CMK (cell line): ENCODE data around the gene NCL.
A peak's percentile ranks its signal among the peaks of the same experiment; 100 is the strongest.
"Not testable (repeated sequence)": the region's sequence is repeated elsewhere in the genome, so short reads cannot be mapped to it uniquely, and the experiment has no call there.

Experiments
- DNase-seq: peaks from one replicate; pipeline ENCODE4 v3.0.0-alpha.2; 2010; ENCODE audit warnings: low read depth

NCL gene

DNA sequence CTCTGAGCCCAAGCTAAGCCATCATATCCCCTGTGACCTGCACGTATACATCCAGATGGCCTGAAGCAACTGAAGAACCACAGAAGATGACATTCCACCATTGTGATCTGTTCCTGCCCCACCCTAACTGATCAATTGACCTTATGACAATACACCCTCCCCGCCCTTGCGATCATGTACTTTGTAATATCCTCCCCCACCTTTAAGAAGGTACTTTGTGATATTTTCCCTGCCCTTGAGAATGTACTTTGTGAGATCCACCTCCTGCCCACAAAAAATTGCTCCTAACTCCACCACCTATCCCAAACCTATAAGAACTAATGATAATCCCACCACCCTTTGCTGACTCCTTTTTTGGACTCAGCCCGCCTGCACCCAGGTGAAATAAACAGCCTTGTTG, 33.8 kb downstream of the NCL start:
- DNase-seq, result not testable (repeated sequence)

DNA sequence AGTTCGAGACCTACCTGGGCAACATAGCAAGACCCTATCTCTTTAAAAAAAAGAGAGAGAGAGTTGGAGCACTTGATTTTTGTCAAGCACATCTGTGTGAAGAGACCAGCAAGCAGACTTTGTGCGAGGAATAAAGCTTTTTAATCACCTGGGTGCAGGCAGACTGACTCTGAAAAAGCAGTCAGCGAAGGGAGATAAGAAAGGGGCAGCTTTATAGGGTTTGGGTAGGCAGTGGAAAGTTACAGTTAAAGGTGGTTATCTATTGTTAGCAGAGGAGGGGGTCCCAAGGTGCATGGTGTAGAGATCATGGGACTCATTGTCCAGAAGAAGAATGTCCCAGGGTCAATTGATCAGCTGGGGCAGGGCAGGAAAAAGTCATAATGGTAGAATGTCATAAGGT, 34.4 kb downstream of the NCL start:
- no peak for DNase-seq

DNA sequence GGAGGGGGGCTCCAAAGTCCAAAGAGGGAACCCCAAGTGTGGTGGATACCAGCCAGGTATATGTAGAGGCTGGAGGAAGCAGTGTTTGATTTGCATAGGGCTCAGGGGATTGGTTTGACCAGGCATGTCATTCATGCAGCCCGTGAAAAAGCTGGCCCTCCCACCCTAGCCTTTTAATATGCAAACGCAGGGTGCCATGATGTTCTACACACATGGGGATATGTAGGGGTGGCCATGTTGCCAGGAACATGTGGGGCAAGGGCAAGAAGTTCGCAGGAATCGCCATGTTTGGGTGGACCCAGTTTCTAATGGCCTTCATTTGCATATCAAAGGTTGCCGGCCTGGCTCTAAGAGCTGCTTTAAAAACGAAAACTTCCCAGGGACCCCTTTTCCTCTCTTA, 35.1 kb downstream of the NCL start:
- no peak for DNase-seq

DNA sequence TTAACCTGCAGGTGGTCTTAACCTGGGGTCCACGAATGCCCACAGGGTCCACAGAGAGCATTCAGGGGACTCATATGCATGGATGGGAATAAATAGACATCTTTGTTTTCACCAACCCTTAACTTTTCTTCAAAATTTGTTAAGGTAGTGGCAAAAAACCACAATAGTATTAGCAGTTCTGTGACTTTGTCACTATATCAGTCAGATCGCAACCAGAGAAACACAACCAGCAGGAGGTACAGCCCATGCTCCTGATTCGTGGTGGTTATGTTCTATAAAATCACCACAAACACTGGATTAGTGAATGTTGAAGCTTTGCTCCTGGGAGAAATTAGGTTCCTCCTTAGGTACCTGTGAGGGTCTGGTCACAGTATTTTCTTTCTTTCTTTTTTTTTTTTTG, 37.2 kb downstream of the NCL start:
- DNase-seq, result no peak

DNA sequence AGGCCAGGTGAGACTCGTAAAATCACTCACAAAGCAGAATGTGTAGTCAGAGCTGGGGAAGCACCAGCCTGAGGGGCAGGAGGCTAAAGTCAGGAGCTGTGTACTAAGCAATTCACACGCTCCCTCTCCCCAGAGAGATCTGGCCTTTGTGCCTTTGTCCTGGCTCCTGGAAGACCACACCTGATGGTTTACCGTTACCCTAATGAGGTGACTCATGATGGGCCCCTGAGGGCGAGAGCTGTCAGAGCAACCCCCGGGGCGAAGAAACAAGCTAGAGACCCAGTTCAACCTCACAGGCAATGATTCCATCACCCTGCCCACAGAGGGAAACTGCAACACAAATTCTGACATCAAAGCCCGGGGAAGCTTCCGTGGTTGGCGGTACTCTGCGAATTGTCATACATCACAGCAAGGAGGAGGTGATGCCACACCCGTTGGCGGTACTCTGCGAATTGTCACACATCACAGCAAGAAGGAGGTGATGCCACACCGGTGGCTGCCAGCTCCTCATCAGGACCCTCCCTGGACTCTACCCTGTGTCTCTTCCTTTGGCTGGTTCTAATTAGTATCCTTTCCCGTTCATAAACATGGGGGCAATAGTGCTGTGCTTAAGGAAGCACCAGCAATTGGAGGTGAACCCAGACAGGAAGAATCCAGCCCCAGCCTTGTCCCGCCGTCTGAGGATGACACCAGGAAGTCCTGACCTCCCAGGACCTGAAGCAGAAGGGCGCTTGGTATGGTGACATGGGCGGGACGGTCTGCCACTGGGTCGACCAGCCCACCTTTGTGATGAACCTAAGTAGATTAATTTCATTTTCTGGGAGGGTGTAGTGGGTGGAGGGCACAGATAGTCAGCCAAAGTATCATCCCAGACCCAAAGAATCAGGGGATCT, 38.2 kb downstream of the NCL start:
- no peak for DNase-seq

DNA sequence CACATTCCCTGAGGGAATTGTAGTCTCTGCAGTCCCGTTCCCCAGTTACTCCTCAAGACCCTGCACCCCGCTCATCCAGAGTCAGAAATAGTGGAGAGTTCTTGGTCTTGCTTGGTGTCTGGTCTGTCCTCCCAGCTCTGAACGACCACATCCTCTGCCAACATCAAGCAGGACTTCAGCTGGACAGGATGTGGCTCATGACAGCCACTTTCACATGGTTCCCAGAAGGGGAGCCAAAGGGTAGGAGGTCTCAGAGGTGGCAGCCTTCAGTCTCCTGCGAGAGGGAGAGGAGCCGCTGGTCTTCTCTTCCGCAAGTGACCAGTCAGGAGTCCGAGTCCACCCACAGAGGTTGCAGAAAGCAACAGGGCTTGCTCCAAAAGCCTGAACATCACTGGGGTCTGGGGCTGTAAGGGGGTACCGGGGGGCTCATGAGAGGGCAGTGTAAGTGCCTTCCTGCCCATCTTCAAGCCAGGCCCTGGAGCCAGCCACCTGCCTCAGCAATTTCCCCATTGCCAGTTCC, 38.9 kb downstream of the NCL start:
- DNase-seq, result peak; percentile 20

DNA sequence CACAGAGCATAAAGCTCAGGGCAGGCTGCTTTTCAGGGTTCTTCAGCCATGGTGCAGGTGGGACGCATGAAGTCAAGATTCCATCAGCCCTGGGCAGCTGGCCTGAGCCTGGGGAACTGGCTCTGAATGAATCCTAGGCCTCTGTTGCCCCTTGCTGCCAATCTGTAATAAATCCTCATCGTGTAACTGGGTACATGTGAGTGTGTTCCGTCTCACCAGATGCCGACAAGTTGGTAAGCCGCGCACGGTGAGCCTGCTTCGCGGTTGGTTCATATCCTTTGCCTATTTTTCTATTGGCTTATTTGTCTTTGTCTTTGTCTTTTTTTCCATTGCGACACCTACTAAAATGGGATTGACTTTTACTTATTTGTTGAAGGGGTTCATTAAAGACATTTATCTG, 41.1 kb downstream of the NCL start:
- DNase-seq, result no peak

DNA sequence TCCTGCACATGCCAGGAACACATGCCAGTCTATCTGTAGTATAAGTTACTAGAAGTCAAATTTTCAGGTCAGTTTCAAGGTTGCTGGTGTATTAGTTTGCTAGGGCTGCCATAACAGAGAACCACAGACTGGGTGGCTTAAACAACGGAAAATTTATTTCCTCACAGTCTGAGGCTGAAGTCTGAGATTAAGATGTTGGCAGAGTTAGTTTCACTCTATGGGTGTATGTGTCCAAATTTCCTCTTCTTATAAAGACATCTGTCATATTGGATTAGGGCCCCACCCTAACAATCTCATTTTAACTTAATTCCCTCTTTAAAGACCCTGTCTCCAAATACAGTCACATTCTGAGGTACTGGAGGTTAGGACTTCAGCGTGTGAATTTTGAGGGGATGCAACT, 42.2 kb downstream of the NCL start:
- no peak for DNase-seq

DNA sequence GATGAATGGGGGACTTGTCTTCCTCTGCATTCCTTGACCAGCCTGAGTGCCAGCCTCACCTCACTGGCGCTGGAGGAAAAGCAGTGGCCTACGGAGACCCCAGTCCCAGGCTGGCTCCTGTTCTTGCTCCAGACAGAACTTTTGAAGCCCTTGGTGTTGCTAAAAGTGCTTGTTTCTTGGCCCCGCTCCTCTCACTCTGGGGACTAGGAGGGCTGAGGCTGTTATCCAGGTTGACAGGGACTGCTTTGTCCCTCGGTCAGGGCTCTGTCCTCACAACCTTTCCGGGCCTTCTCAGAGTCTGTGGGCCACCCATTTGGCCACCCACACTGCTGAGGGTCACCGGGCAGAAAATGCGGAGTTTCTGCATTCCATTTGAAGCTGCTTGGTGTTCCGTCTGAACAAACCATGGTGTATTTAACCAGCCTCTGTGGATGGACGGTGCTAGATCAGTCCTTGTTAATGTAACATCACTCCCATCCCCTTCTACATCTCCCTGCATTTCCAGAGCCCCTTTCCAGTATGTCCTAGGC, 43.2 kb downstream of the NCL start:
- DNase-seq, result no peak

DNA sequence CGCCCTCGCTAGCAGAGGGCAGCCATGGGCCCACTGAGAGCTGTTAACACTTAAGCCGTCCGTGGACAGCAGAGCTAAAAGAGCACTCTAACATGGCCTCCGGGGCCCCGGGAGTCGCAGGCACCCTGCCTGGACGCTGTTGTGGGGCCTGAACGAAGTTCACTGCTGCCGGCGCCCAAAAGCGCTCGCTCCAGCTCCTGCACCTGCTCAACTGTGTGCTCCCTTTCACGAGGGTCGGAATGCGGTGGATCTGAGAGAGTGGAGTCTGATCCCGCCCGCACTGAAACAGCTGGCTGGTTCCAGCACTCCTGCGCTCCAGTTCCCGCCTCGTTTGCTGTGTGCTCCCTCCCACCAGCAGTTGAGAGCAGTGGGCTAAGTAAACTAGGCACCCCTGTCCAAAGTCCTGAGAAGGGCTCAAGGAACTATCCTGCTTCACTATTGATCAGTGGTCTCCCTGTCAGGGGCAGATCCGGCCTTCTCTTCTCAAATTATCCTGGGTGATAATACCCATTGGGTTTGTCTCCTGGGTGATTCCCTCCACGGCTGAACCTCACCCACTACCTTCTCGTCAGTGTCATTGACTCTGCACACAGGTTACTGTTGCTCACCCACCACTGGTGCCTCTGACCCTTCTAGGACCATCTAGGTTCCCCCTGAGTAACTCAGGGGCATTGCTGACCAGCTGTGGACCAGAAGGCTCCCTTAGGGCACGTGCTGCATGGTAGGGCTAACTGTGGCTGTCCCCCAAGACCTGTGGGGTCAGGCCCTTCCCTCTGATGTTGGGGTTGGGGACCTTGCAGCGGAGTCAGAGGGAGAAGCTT, 45.3 kb downstream of the NCL start:
- DNase-seq, result no peak

DNA sequence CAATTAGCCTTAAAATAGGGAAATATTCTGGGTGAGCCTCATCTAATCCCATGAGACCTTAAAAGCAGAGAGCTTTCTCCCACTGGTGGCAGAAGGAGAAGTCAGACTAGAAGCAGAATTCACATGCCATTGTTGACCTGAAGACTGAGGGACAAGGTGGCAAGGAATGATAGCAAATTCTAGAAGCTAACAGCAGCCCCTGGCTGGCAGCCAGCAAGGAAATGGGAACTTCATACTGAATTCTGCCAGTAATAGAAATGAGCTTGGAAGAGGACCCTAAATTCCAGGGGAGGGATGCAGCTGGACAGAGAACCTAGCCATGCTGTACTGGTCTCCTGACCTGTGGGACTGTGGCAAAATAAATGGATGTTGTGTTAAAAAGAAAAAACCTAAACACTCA, 49.3 kb downstream of the NCL start:
- no peak for DNase-seq

DNA sequence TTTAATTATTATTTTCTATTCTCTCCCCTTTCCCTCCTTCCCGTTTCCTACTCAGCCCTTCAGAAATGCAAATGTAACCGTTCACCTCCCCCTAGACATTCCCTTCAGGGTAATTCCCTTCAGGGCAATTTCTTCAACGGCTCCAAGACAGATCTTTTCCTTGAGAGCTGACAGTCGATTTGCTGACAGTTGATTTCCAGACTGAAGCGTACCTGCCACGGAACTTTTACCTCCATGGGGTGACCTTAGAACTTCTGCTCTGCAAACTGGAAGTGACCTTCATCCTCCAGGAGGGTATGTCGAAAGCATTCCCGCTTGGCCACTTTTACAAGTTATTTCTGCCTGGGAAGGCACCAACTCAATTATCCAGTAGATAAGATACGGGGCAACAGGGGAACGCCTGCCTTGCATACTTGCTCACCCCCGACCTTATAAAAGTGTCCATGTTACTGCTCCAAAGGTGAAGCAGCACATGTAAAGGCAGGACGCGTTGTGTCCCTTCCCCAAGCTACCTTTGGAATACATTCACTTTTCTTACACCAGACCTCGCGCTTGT, 50.3 kb downstream of the NCL start:
- DNase-seq, result no peak

DNA sequence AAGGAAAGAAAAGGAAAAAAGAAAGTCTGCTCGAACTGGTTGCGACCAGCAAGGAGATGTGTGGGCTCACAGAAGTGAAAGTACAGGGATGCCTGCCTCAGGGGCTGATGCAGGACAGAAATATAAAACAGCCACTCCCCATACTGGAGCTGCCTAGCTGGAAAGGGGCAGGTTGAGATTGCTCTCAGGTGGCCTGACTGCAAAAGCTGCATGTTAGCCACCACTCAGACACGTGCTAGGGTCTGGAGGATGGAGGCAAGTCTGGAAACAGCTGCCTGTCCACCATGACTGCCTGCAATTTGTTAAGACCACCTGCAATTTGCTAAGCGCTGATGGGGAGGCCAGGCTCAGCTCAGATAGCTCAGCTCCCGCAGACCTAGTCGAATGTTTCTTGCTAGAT, 50.8 kb downstream of the NCL start:
- no peak for DNase-seq

DNA sequence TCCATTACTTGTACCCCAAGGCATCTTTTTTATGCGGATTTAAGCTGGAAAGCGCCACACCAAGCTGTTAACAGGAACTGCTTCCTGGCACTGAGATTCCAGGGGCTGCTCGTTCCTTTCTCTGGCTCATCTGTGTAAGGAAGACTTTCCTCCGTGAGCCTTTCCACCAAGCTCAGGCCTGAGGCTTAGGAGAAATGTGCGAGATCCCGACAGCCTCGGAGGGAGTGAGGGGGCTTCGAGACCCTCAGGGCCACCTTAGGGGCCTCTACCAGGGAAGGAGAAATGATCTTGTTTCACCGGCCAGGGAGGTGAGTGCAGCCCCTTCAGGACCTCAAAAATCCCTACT, 51.7 kb downstream of the NCL start:
- DNase-seq, result no peak

DNA sequence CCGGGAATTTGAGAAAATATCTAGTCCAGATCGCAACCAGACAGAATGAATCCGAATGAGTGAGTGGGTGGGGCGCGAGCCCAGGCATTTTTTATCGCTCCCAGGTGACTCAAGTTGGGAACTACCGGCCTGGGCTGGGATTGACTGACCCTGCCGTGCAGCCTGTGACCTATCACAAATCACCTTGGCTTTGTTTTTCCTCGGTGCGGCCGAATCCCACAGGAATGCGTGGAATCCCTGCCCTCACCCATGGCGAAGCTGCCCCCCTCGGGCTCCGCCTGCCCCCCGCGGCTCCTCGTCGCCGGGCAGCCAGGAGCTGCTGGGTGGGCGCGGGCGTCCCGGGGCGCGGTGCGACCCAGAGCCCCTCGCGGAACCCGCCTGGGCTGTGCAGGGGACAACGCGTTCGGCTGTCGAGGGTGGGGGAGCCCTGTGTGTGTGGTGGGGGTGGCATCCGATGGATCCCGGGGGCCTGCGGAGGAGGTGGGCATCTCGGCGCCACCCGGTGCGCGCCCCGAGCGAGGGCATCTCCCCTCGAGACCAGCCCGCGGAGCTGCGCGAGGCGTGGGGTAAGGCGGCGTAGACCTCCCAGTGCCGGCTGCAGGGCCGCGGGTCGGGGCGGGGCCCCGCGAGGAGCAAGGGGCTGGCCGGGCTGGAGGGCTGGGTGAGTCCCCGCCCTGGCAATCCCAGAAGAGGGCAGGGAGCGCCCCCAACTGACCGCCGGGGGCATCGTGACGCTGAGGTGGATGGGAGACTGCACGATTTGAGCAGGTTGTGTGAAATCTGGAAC, 52.3 kb downstream of the NCL start:
- DNase-seq, result no peak

DNA sequence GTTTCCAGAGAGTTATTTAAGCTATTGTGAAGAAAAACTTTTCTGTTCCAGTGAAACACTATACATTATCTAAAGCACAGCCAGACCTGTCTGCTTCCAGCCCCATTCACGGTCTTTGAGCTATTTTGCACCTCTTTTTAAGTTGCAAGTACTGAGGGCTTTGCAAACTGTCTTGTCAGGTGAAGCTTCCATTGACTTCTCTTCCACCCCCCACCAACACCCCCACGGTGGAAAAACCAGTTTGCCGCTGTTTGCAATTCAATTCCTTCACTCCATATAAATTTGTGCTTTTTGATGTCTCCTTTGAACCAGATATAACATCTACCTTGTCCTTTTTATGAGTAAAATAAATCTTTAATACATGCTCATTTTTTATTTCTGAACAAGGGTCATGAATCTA, 53.0 kb downstream of the NCL start:
- DNase-seq, result no peak

DNA sequence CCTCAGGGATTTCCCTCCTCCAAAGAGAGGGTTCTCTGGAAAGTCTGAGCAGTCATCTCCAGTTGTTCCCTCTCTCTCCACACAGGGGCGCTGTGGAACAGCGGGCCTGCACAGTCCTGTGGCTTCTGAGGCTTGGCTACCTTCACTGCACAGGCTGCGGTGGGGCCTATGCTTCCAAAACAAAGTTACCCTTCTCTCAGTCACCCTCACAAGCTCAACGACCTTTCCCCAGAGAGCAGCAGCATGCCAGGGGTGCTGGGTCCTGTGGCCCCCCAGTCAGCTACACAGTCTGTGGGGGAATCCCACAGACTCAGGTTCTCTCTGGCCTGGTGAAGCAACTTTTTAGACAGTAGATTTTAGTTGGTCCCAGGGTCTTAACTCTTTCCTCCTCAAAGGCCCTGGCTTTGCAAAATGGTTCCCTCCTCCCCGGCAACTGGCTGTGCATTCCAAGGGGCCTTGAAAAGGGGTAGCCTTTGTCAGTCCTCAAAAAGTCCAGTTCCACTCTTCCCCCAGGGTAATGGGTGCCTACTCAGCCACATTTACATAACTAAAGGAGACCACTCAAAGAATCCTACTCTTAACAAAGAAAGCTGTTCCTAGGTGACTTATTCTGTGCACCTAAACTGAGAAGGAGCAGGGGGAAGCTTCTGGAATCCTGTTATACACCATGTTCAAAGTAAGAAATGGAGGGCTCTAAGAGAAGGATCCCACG, 53.8 kb downstream of the NCL start:
- DNase-seq, result no peak

DNA sequence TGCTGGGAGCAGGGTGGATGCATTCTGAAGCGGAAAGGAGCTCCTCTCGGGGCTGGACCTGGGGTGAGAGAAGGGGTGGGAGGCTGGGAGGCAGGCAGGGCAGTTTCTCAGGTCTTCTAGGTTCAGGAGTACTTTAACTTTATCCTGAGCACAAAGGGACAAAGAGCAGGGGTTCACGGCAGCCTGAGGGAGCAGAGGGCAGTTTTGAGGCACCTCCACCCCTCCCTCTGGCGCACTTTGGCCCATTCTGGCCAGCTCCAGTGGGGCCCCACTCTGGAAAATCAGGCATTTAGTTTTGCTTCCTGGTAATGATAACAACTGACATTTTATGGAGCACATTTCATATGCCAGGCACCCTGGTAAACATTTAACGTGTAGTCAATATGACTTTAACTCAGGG, 54.5 kb downstream of the NCL start:
- no peak for DNase-seq

DNA sequence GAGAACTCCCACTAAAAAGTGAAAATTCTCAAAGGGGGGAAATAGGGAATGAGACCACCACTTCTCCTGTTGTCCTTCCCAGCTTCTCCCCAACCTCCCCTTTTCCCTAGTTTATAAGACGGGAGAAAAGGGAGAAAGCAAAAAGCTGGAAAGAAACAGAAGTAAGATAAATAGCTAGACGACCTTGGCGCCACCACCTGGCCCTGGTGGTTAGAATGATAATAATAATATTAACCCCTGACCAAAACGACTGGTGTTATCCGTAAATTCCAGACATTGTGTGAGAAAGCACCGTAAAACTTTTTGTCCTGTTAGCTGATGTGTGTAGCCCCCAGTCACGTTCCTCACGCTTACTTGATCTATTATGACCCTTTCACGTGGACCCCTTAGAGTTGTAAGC, 56.0 kb downstream of the NCL start:
- DNase-seq, result not testable (repeated sequence)

DNA sequence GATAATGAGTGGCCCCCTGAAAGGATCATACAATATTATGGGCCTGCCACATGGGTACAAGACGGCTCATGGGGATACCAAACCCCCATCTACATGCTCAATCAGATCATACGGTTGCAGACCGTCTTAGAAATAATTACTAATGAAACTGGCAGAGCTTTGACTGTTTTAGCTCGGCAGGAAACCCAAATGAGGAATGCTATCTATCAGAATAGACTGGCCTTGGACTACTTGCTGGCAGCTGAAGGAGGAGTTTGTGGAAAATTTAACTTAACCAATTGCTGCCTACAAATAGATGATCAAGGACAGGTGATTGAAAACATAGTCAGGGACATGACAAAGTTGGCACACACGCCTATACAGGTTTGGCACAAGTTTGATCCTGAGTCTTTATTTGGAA, 56.6 kb downstream of the NCL start:
- not testable (repeated sequence) for DNase-seq
